Fibroblast of upper back skin (primary cell): ENCODE measurements around the gene SRGAP2C.
"Not testable (repeated sequence)": the region's sequence is repeated elsewhere in the genome, so short reads cannot be mapped to it uniquely, and the experiment has no call there.

Source experiments
- DNase-seq: peaks from one replicate; pipeline ENCODE4 v3.0.0-alpha.2; 2013

SRGAP2C gene

DNA sequence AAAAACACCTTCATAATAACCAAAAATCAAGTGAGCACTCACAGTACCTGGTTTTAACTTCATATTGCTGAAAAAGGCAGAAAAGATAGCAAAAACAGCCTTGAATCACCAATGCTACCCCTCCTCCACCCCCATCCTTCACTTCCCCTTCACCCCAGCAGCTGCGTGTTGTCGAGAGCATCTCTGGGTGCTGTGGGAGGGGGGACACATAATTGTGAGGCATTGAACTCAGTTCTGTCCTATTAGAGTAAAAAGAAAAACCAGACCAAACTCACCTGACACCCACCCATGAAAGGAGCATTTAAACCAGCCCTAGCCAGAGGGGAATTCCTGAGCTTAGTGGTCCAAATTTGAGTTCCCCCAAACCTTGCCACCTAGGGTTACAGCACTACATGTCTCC, 248.7 kb downstream of the SRGAP2C start:
- DNase-seq: not testable (repeated sequence)

DNA sequence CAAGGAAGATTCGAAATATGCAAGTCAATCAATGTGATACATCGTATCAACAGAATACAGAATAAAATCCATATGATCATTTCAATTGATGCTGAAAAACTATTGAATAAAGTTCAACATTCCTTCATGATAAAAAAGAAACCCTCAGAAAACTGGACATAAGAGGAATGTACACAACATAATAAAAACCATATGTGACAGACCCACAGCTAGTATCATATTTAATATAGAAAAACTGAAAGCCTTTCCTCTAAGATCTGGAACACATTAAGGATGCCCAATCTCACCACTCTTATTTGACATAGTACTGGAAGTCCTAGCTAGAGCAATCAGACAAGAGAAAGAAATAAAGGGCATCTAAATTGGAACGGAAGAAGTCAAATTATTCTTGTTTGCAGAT, 254.1 kb downstream of the SRGAP2C start:
- peak; percentile 72 for DNase-seq

DNA sequence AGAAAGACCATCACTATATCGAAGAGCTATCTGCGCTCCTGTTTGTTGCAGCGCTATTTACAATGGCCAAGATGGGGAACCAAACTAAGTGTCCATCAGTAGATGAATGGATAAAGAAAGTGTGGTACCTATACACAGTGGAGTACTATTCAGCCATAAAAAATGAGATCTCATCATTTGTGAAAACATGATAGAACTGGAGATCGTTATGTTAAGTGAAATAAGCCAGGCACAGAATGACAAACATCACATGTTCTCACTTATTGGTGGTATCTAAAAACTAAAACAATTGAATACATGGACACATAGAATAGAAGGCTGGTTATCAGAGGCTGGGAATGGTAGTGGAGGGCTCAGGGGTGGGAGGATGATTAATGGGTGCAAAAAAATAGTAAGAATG, 256.2 kb downstream of the SRGAP2C start:
- DNase-seq: no peak
